Cardiac muscle cell (in vitro differentiated cells and primary cell): ENCODE data around the gene WDR38. TPM values are rescaled to one million over a fixed set of nuclear protein-coding genes. Genes with fewer than 3 reads are reported as not detected.

Experiments used
- DNase-seq, 2 donors: peaks; one replicate each; pipeline versions ENCODE4 v3.0.0 to v3.0.0-alpha.2; 2010 to 2017; ENCODE audit warnings: low read depth in 1 of 2, low spot score in 1 of 2
- H3K27ac ChIP-seq: fragments of 200-600 bp; sonication (generic); 2 replicates; pipeline ENCODE4 v1.5.1; 2016
- H3K27me3 ChIP-seq: fragments of 200-600 bp; sonication (generic); 2 replicates; pipeline ENCODE4 v1.6.0; 2016; ENCODE audit warnings: control low read depth
- H3K36me3 ChIP-seq: fragments of 200-600 bp; sonication (generic); 2 replicates; pipeline ENCODE4 v1.5.1; 2016; ENCODE audit warnings: control low read depth
- H3K4me1 ChIP-seq: fragments of 200-600 bp; sonication (generic); 2 replicates; pipeline ENCODE4 v1.8.1; 2017; ENCODE audit warnings: low read depth, mild to moderate bottlenecking, mixed run types
- H3K4me3 ChIP-seq: fragments of 200-600 bp; sonication (generic); 2 replicates; pipeline ENCODE4 v1.5.1; 2016; ENCODE audit warnings: mild to moderate bottlenecking
- H3K9me3 ChIP-seq: fragments of 200-600 bp; sonication (generic); 2 replicates; pipeline ENCODE4 v1.5.1; 2017; ENCODE audit warnings: low read depth, mild to moderate bottlenecking, control low read depth
- CTCF ChIP-seq: IDR thresholded peaks from 2 replicates; pipeline ENCODE4 v1.5.1; 2012; ENCODE audit warnings: low read depth, mild to moderate bottlenecking, low read length
- polyA plus RNA-seq: library from polyadenylated mRNA; unstranded; fragments of >200 nt; fragmentation: Nextera tagmentation; extraction: Ambion mirVana; gene quantifications from 2 replicates; pipeline ENCODE4 v1.2.1, GENCODE V29; 2016
- total RNA-seq: library from RNA; depleted of rRNA; stranded (reverse); fragments of >200 nt; gene quantifications from 2 replicates; pipeline ENCODE4 v1.2.3, GENCODE V29; 2016

WDR38 gene
- total and polyA plus RNA-seq, 2 experiments from 2014 or later, result not detected

GRCh38 chr9:124885551-124885950 lies 32.3 kb downstream of the WDR38 start:
- Histone ChIP-seq H3K9me3 (no peaks in the 10 kb centered on the region), H3K4me1 (no peaks in the 10 kb centered on the region), H3K27ac (no peak overlapping the region), H3K27me3 (no peaks in the 10 kb centered on the region), H3K4me3 (no peak overlapping the region), H3K36me3 (peaks cover 25% of the 10 kb centered on the region)
- TF ChIP-seq CTCF, result no peak
- no peak for DNase-seq

- Histone ChIP-seq H3K4me1 (no peaks in the 10 kb centered on the region), H3K9me3 (no peaks in the 10 kb centered on the region), H3K27me3 (no peaks in the 10 kb centered on the region), H3K4me3 (no peak overlapping the region), H3K27ac (no peak overlapping the region), H3K36me3 (peaks cover 32% of the 10 kb centered on the region)
- no peak for TF ChIP-seq CTCF
- DNase-seq, result no peak
Measured at GRCh38 chr9:124886461-124886860, 33.2 kb downstream of the WDR38 start.

- Histone ChIP-seq H3K9me3 (no peaks in the 10 kb centered on the region), H3K27me3 (no peaks in the 10 kb centered on the region), H3K4me3 (no peak overlapping the region), H3K4me1 (no peaks in the 10 kb centered on the region), H3K27ac (no peak overlapping the region), H3K36me3 (peaks cover 32% of the 10 kb centered on the region)
- no peak for DNase-seq
- TF ChIP-seq CTCF, result no peak
Measured at GRCh38 chr9:124886866-124887492, 33.7 kb downstream of the WDR38 start.

GRCh38 chr9:124887832-124888231 lies 34.6 kb downstream of the WDR38 start:
- Histone ChIP-seq H3K27ac (no peak overlapping the region), H3K9me3 (no peaks in the 10 kb centered on the region), H3K36me3 (peaks cover 32% of the 10 kb centered on the region), H3K27me3 (no peaks in the 10 kb centered on the region), H3K4me1 (no peaks in the 10 kb centered on the region), H3K4me3 (no peak overlapping the region)
- TF ChIP-seq CTCF, result no peak
- no peak for DNase-seq

- no peak overlapping the region for H3K4me3 ChIP-seq
- H3K27ac ChIP-seq, result no peak overlapping the region
- no peaks in the 10 kb centered on the region for H3K9me3 ChIP-seq
- no peak for TF ChIP-seq CTCF
- no peaks in the 10 kb centered on the region for H3K4me1 ChIP-seq
- no peaks in the 10 kb centered on the region for H3K27me3 ChIP-seq
- peaks cover 36% of the 10 kb centered on the region for H3K36me3 ChIP-seq
- no peak for DNase-seq
Measured at GRCh38 chr9:124889006-124889405, 35.7 kb downstream of the WDR38 start.

- no peaks in the 10 kb centered on the region for H3K9me3 ChIP-seq
- no peaks in the 10 kb centered on the region for H3K27me3 ChIP-seq
- H3K36me3 ChIP-seq, result peaks cover 33% of the 10 kb centered on the region
- H3K27ac ChIP-seq, result no peak overlapping the region
- no peaks in the 10 kb centered on the region for H3K4me1 ChIP-seq
- no peak for DNase-seq
- TF ChIP-seq CTCF, result no peak
- H3K4me3 ChIP-seq, result no peak overlapping the region
Measured at GRCh38 chr9:124890179-124890578, 36.9 kb downstream of the WDR38 start.
